ENCODE measurements around the gene CHMP2B. TPM values are rescaled to one million over a fixed set of nuclear protein-coding genes. Genes with fewer than 3 reads are reported as not detected.

CHMP2B gene
- total RNA-seq, 1 experiment from 2014 or later: 54.3 TPM

- no peaks in the 10 kb centered on the region for H4K20me1 ChIP-seq (ENCODE audit: insufficient read depth)
- H3K79me2 ChIP-seq (ENCODE audit: insufficient read depth, low read length): no peaks in the 10 kb centered on the region
- no peaks in the 10 kb centered on the region for H3K27me3 ChIP-seq (ENCODE audit: insufficient read depth, low read length)
- H3K9me2 ChIP-seq (ENCODE audit: insufficient read depth): no peaks in the 10 kb centered on the region
- no peak overlapping the region for H3K4me2 ChIP-seq (ENCODE audit: low read length)
- RAD21 ChIA-PET (ENCODE audit: low non-redundant PET in 1 of 2, low total read pairs in 2 of 2, uncharacterized antibody in 2 of 2, unreplicated experiment in 2 of 2): no interaction called here
- no peak overlapping the region for H3K9ac ChIP-seq (ENCODE audit: low read length)
- TF ChIP-seq, protein P1, sequence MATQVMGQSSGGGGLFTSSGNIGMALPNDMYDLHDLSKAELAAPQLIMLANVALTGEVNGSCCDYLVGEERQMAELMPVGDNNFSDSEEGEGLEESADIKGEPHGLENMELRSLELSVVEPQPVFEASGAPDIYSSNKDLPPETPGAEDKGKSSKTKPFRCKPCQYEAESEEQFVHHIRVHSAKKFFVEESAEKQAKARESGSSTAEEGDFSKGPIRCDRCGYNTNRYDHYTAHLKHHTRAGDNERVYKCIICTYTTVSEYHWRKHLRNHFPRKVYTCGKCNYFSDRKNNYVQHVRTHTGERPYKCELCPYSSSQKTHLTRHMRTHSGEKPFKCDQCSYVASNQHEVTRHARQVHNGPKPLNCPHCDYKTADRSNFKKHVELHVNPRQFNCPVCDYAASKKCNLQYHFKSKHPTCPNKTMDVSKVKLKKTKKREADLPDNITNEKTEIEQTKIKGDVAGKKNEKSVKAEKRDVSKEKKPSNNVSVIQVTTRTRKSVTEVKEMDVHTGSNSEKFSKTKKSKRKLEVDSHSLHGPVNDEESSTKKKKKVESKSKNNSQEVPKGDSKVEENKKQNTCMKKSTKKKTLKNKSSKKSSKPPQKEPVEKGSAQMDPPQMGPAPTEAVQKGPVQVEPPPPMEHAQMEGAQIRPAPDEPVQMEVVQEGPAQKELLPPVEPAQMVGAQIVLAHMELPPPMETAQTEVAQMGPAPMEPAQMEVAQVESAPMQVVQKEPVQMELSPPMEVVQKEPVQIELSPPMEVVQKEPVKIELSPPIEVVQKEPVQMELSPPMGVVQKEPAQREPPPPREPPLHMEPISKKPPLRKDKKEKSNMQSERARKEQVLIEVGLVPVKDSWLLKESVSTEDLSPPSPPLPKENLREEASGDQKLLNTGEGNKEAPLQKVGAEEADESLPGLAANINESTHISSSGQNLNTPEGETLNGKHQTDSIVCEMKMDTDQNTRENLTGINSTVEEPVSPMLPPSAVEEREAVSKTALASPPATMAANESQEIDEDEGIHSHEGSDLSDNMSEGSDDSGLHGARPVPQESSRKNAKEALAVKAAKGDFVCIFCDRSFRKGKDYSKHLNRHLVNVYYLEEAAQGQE (IDR thresholded peaks at IDR 0.05; ENCODE audit: low read depth): no peak
- TF ChIP-seq EZH2phosphoT487 (IDR thresholded peaks at IDR 0.05; ENCODE audit: borderline replicate concordance): no peak
- TF ChIP-seq, protein P2, sequence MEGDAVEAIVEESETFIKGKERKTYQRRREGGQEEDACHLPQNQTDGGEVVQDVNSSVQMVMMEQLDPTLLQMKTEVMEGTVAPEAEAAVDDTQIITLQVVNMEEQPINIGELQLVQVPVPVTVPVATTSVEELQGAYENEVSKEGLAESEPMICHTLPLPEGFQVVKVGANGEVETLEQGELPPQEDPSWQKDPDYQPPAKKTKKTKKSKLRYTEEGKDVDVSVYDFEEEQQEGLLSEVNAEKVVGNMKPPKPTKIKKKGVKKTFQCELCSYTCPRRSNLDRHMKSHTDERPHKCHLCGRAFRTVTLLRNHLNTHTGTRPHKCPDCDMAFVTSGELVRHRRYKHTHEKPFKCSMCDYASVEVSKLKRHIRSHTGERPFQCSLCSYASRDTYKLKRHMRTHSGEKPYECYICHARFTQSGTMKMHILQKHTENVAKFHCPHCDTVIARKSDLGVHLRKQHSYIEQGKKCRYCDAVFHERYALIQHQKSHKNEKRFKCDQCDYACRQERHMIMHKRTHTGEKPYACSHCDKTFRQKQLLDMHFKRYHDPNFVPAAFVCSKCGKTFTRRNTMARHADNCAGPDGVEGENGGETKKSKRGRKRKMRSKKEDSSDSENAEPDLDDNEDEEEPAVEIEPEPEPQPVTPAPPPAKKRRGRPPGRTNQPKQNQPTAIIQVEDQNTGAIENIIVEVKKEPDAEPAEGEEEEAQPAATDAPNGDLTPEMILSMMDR (IDR thresholded peaks at IDR 0.05 in 2 of 3, conservative IDR thresholded peaks at IDR 0.05 in 1 of 3; ENCODE audit: borderline replicate concordance in 1 of 3, insufficient read depth in 1 of 3, low read depth in 2 of 3, low read length in 2 of 3): no peak
- TF ChIP-seq SIN3A (IDR thresholded peaks at IDR 0.05; ENCODE audit: low read depth): no peak
- no TSS peak for BruUV-seq (replicated peaks)
- no peaks in the 10 kb centered on the region for H3K36me3 ChIP-seq (ENCODE audit: control insufficient read depth in 1 of 2, insufficient read depth in 2 of 2, low read length in 2 of 2)
- no peaks in the 10 kb centered on the region for H3K4me1 ChIP-seq (ENCODE audit: control insufficient read depth in 1 of 2, insufficient read depth in 2 of 2, low read length in 2 of 2)
- no peak overlapping the region for H3K4me3 ChIP-seq (replicated peaks in 1 of 2; ENCODE audit: low read depth in 1 of 2, low read length in 2 of 2)
- no peaks in the 10 kb centered on the region for H3K9me3 ChIP-seq (ENCODE audit: control insufficient read depth in 1 of 2, insufficient read depth in 1 of 2, low read depth in 1 of 2, low read length in 2 of 2)
- H2AFZ ChIP-seq (ENCODE audit: low read depth, low read length, poor library complexity, severe bottlenecking): no peak overlapping the region
- CTCF ChIA-PET: interaction anchor here (1.4 to 2.0 kb wide), 2 partner anchors 741 to 743 kb away, joined by 3 to 10 read pairs; no protein-coding TSS in a partner anchor
- DNase-seq (ENCODE audit: low read depth, low spot score) (no peak), ATAC-seq (no peak)
- H3K27ac ChIP-seq (ENCODE audit: low read depth, low read length): no peak overlapping the region
- POLR2A ChIA-PET: no interaction called here
- intact Hi-C loops (cut with micrococcal nuclease): no loop called here
Observed at GRCh38 chr3:87261925-87262324, 34.8 kb downstream of the CHMP2B start.

All from HCT116 (cell line).